GM12878 (cell line): Measurements from ENCODE around the gene RIN1. TPM values are rescaled to one million over a fixed set of nuclear protein-coding genes. Genes with fewer than 3 reads are reported as not detected.
A peak's percentile ranks its signal among the peaks of the same experiment; 100 is the strongest.

Source experiments
- ATAC-seq: fragments of 200-7000 bp; cut with Tn5 transposase; 3 replicates; pipeline ENCODE4 v1.9.1; 2020; ENCODE audit warnings: mild to moderate bottlenecking, moderate library complexity
- BruUV-seq: library from RNA; stranded (reverse); fragments of 400-500 nt; replicated peaks from 2 replicates; lab custom pipeline; 2021; lab: Mats Ljungman, UMichigan
- CTCF ChIA-PET: fragments of 300-600 bp; sonication (Branson Sonifier 250); formaldehyde crosslinking; extraction: SDS; loops from one replicate; lab custom pipeline; 2021; ENCODE audit warnings: inconsistent platforms; lab: Yijun Ruan, JAX
- POLR2A ChIA-PET: fragments of 350-600 bp; formaldehyde crosslinking; extraction: SDS; loops from one replicate; lab custom pipeline; 2021; ENCODE audit warnings: inconsistent platforms; lab: Charles Lee
- RAD21 ChIA-PET: fragments of 300-600 bp; sonication (Branson Sonifier 250); formaldehyde crosslinking; loops from one replicate; lab custom pipeline; 2023; ENCODE audit warnings: antibody characterized with exemption; ENCODE audit not compliant: unreplicated experiment; lab: Charles Lee
- SMC1A ChIA-PET: fragments of 300-600 bp; sonication (Branson Sonifier 250); formaldehyde crosslinking; loops from one replicate; lab custom pipeline; 2023; ENCODE audit not compliant: unreplicated experiment, uncharacterized antibody; lab: Charles Lee
- DNase-seq: peaks from one replicate; pipeline ENCODE4 v3.0.0-alpha.2; 2011; ENCODE audit warnings: low read depth, low spot score
- FAIRE-seq: peaks from 3 replicates; lab custom pipeline; 2011; peaks lifted over from hg19 to GRCh38; lab: Jason Lieb, UNC
- H2AFZ ChIP-seq: 2 replicates; pipeline ENCODE4 v1.6.0; 2011; ENCODE audit warnings: low read depth, low read length, control low read depth; ENCODE audit not compliant: control insufficient read depth
- H3K27ac ChIP-seq: 2 replicates; pipeline ENCODE4 v1.5.1; 2011; ENCODE audit warnings: control low read depth; ENCODE audit not compliant: control insufficient read depth, insufficient read depth
- H3K27me3 ChIP-seq, 2 experiments: replicated peaks in 1 of 2; 2 replicates each; pipeline versions ENCODE4 v1.6.0 to v1.6.1; 2011; ENCODE audit warnings: low read length in 1 of 2; ENCODE audit not compliant: control insufficient read depth in 2 of 2, insufficient read depth in 2 of 2
- H3K36me3 ChIP-seq, 2 experiments: 2 replicates each; pipeline ENCODE4 v1.5.1; 2011; ENCODE audit warnings: low read length in 1 of 2; ENCODE audit not compliant: control insufficient read depth in 2 of 2, insufficient read depth in 2 of 2
- H3K4me1 ChIP-seq: 2 replicates; pipeline ENCODE4 v1.6.1; 2011; ENCODE audit warnings: mild to moderate bottlenecking, low read length, moderate library complexity, mixed read lengths; ENCODE audit not compliant: control insufficient read depth, insufficient read depth
- H3K4me2 ChIP-seq: 2 replicates; pipeline ENCODE4 v1.6.0; 2011; ENCODE audit warnings: control low read depth; ENCODE audit not compliant: control insufficient read depth, insufficient read depth
- H3K4me3 ChIP-seq: fragments of 200-600 bp; sonication (generic); 2 replicates; pipeline ENCODE4 v1.5.1; 2016
- H3K79me2 ChIP-seq: 2 replicates; pipeline ENCODE4 v1.6.0; 2011; ENCODE audit warnings: low read length; ENCODE audit not compliant: control insufficient read depth, insufficient read depth
- H3K9ac ChIP-seq: 2 replicates; pipeline ENCODE4 v1.8.0; 2011; ENCODE audit warnings: low read length, control low read depth, mixed read lengths; ENCODE audit not compliant: control insufficient read depth, insufficient read depth
- H3K9me3 ChIP-seq: replicated peaks from 3 replicates; pipeline ENCODE4 v1.5.1; 2011; ENCODE audit warnings: mild to moderate bottlenecking, low read length; ENCODE audit not compliant: control insufficient read depth, insufficient read depth
- H4K20me1 ChIP-seq: 2 replicates; pipeline ENCODE4 v1.6.0; 2011; ENCODE audit not compliant: control insufficient read depth, insufficient read depth
- CBX3 ChIP-seq: fragments of 200-600 bp; sonication (generic); IDR thresholded peaks from 2 replicates; pipeline ENCODE4 v1.6.1; 2016; ENCODE audit warnings: low read depth, borderline replicate concordance
- CBX5 ChIP-seq: sonication (generic); IDR thresholded peaks from 2 replicates; pipeline ENCODE4 v1.6.1; 2016; ENCODE audit warnings: low read depth, moderate library complexity, mild to moderate bottlenecking, inconsistent platforms
- CHD4 ChIP-seq: fragments of 200-600 bp; sonication (generic); IDR thresholded peaks from 2 replicates; pipeline ENCODE4 v1.6.1; 2016; ENCODE audit warnings: mild to moderate bottlenecking
- HSF1 ChIP-seq: fragments of 150-350 bp; IDR thresholded peaks from 2 replicates; pipeline ENCODE4 v1.6.1; 2014; ENCODE audit warnings: mild to moderate bottlenecking, low read depth, low read length
- TARDBP ChIP-seq: IDR thresholded peaks from 2 replicates; pipeline ENCODE4 v1.6.1; 2016; ENCODE audit warnings: borderline replicate concordance
- TCF7 ChIP-seq: IDR thresholded peaks from 2 replicates; pipeline ENCODE4 v1.6.1; 2014; ENCODE audit warnings: antibody characterized with exemption, borderline replicate concordance
- ZBTB33 ChIP-seq: fragments of 450-650 bp; IDR thresholded peaks from 2 replicates; pipeline ENCODE4 v1.6.1; 2017; ENCODE audit warnings: mild to moderate bottlenecking
- ZNF217 ChIP-seq: fragments of 450-650 bp; IDR thresholded peaks from 2 replicates; pipeline ENCODE4 v1.6.1; 2017; ENCODE audit warnings: antibody characterized with exemption, mild to moderate bottlenecking
- WGBS: methylation state at CpG from one replicate; pipeline ENCODE4 v1.1.6; 2016; ENCODE audit warnings: low lambda C conversion rate; ENCODE audit not compliant: insufficient replicate concordance, insufficient coverage; ENCODE audit errors: missing lambda C conversion rate; 5-methylcytosine and 5-hydroxymethylcytosine counted together
- in situ Hi-C: fragments of 300-500 bp; cut with MboI; formaldehyde crosslinking; loops from 9 replicates; pipeline ENCODE4 v1.14.3; 2018; ENCODE audit warnings: mixed read lengths
- intact Hi-C: fragments of 100-400 bp; cut with micrococcal nuclease; formaldehyde crosslinking; loops from one replicate; pipeline ENCODE4 v1.14.2; 2022; ENCODE audit not compliant: unreplicated experiment
- polyA plus RNA-seq, 11 experiments: library from polyadenylated mRNA; depleted of rRNA in 4 of 11; unstranded in 6 of 11; stranded (reverse) in 5 of 11; fragments of >200 nt; fragmentation: Nextera tagmentation in 4 of 11; fragmentation: Illumina TruSeq in 1 of 11; extraction: Ambion mirVana in 4 of 11; extraction: Trizol in 1 of 11; gene quantifications; 1 replicate in 1 of 11; 2 replicates in 10 of 11; pipeline versions ENCODE4 v1.2.1 to v1.2.3, GENCODE V29; 2011 to 2016; ENCODE audit warnings: inconsistent platforms in 2 of 11, missing spikeins in 2 of 11, low read depth in 1 of 11
- total RNA-seq, 4 experiments: library from RNA; depleted of rRNA in 3 of 4; stranded (reverse); fragments of >200 nt in 3 of 4; fragmentation: Illumina TruSeq in 1 of 4; extraction: Trizol in 1 of 4; gene quantifications; 2 replicates each; pipeline versions ENCODE4 v1.2.1 to v1.2.3, GENCODE V29; 2013 to 2021
- TF ChIP-seq, protein P1 (sequence below), 3 experiments: IDR thresholded peaks in 2 of 3; conservative IDR thresholded peaks in 1 of 3; 2 replicates each; pipeline ENCODE4 v1.5.1; 2011; ENCODE audit warnings: low read depth in 3 of 3, low read length in 3 of 3, mild to moderate bottlenecking in 3 of 3, control low read depth in 2 of 3, moderate library complexity in 2 of 3, inconsistent platforms in 1 of 3, mixed read lengths in 1 of 3; ENCODE audit not compliant: control insufficient read depth in 2 of 3, insufficient read depth in 1 of 3; ENCODE audit errors: extremely low read depth in 1 of 3

The RIN1 gene
- total and polyA plus RNA-seq, 10 of the 15 experiments (the other 5 are each of a cell fraction or from before 2014, with no cell fraction given), result 0.04 to 0.69 (median 0.22) TPM; not detected in 1

DNA sequence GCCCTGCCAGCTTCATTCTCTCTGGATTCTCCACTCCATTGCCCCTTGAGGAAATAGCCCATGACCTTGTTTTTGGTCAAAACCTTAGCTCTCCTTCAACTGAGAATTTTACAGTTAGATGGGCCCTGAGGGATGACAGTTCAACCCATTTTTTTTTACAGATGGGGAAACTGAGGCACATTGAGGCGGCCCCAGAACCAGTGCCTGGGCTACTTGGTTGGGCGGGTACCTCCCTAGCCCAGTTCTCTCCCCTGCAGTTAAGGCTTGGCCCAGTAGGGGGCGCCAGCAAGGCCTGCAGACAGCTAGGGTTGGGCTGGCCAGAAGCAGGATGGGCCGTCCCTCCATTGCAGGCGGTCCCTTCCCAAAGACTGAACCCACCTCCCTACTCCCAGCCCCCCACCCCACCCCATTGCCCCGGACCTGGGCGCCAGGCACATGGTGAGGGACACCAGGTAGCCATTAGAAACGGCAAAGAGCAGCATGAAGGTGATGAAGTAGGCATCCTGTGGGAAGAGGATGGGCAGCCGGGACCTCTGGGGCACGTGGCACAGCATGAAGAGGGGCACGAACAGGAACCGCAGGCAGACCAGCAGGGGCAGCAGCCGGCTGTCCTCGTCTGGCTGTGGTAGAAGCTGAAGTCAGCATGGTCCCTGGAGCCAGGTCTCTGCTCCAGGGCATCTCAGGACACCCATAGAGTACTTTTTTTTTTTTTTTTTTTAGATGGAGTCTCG is 27.7 kb upstream of the RIN1 start (continued):
- TF ChIP-seq, protein P1, sequence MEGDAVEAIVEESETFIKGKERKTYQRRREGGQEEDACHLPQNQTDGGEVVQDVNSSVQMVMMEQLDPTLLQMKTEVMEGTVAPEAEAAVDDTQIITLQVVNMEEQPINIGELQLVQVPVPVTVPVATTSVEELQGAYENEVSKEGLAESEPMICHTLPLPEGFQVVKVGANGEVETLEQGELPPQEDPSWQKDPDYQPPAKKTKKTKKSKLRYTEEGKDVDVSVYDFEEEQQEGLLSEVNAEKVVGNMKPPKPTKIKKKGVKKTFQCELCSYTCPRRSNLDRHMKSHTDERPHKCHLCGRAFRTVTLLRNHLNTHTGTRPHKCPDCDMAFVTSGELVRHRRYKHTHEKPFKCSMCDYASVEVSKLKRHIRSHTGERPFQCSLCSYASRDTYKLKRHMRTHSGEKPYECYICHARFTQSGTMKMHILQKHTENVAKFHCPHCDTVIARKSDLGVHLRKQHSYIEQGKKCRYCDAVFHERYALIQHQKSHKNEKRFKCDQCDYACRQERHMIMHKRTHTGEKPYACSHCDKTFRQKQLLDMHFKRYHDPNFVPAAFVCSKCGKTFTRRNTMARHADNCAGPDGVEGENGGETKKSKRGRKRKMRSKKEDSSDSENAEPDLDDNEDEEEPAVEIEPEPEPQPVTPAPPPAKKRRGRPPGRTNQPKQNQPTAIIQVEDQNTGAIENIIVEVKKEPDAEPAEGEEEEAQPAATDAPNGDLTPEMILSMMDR (IDR thresholded peaks at IDR 0.05 in 2 of 3, conservative IDR thresholded peaks at IDR 0.05 in 1 of 3; ENCODE audit: control insufficient read depth in 2 of 3, extremely low read depth in 1 of 3, insufficient read depth in 1 of 3, low read depth in 3 of 3, low read length in 3 of 3), result peak; percentile 54 to 95 (median 89)

DNA sequence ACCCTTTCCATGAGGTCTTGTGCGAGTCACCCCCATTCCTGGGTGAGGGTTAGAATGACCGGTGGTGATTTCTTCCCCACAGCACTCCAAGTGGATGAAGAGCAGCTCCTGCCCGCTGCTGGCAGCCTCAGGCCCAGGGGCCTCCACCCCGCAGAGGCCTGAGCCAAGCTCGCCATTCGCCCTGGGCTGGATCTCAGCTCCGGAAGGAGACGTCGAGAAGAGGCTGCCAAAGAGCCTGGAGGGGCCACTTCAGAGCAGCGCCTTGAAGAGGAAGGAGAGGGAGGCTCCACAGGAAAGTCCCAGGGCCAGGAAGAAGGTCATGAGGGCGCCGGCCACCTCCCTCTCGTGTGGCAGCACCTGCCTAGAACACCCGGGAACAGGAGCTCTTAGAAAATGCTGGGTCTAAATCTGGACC is 27.0 kb upstream of the RIN1 start:
- Histone ChIP-seq H4K20me1 (no peaks in the 10 kb centered on the region), H3K4me3 (no peak overlapping the region), H3K4me1 (no peaks in the 10 kb centered on the region), H3K36me3 (0 out of 4 replicates have a peak, but pooled peaks cover 0 to 2% of the 10 kb centered on the region in 2 experiments), H3K9me3 (no peaks in the 10 kb centered on the region), H3K27ac (no peak overlapping the region), H3K79me2 (no peaks in the 10 kb centered on the region), H2AFZ (no peak overlapping the region), H3K27me3 (no peaks in the 10 kb centered on the region), H3K9ac (no peak overlapping the region), H3K4me2 (no peak overlapping the region)
- POLR2A ChIA-PET, result no interaction called here
- CTCF ChIA-PET, result interaction anchor here (0.7 to 5.9 kb wide), 13 partner anchors 9 to 141 kb away, joined by 3 to 91 read pairs (median 10); partner anchors contain the start of genes B4GAT1, BRMS1 and SLC29A2
- RAD21 ChIA-PET, result interaction anchor here (1.1 to 2.0 kb wide), 2 partner anchors 23 to 51 kb away, joined by 4 to 10 read pairs; no protein-coding TSS in a partner anchor
- 71% methylated on average over 14 of the region's 14 CpGs for WGBS
- in situ Hi-C loops, result no loop called here
- FAIRE-seq (no peak), ATAC-seq (no peak), DNase-seq (no peak)
- SMC1A ChIA-PET, result interaction anchor here (0.8 to 2.8 kb wide), 2 partner anchors 26 to 52 kb away, joined by 3 to 9 read pairs; no protein-coding TSS in a partner anchor
- TF ChIP-seq TARDBP (no peak), TCF7 (no peak), CHD4 (no peak), CBX3 (no peak), CBX5 (no peak), HSF1 (no peak), ZNF217 (no peak), ZBTB33 (no peak)
- no TSS peak for BruUV-seq
- intact Hi-C loops, result no loop called here
